Kidney capillary endothelial cell (primary cell): ENCODE measurements around the gene WDR36.
"Not testable (repeated sequence)": the region's sequence is repeated elsewhere in the genome, so short reads cannot be mapped to it uniquely, and the experiment has no call there.

Experiments
- DNase-seq: peaks from one replicate; pipeline ENCODE4 v3.0.0-alpha.2; 2018; ENCODE audit warnings: low spot score

Gene WDR36

GRCh38 chr5:111138096-111138495 is 45.9 kb downstream of the WDR36 start:
- DNase-seq, result no peak

GRCh38 chr5:111141471-111141870 is 49.3 kb downstream of the WDR36 start:
- not testable (repeated sequence) for DNase-seq

- DNase-seq, result no peak
Measured at GRCh38 chr5:111142932-111143331, 50.8 kb downstream of the WDR36 start.

GRCh38 chr5:111143910-111144309 is 51.8 kb downstream of the WDR36 start:
- DNase-seq, result no peak

GRCh38 chr5:111144352-111144930 is 52.3 kb downstream of the WDR36 start:
- DNase-seq, result no peak

- DNase-seq, result no peak
Measured at GRCh38 chr5:111146053-111146452, 53.9 kb downstream of the WDR36 start.

- no peak for DNase-seq
Measured at GRCh38 chr5:111147502-111147901, 55.4 kb downstream of the WDR36 start.

GRCh38 chr5:111151998-111152397 is 59.9 kb downstream of the WDR36 start:
- DNase-seq, result no peak

- no peak for DNase-seq
Measured at GRCh38 chr5:111153483-111153882, 61.3 kb downstream of the WDR36 start.

GRCh38 chr5:111153945-111154344 is 61.8 kb downstream of the WDR36 start:
- DNase-seq, result no peak

- DNase-seq, result peak; percentile 68
Measured at GRCh38 chr5:111158105-111158744, 66.1 kb downstream of the WDR36 start.

GRCh38 chr5:111159845-111160244 is 67.7 kb downstream of the WDR36 start:
- no peak for DNase-seq

GRCh38 chr5:111163000-111163399 is 70.9 kb downstream of the WDR36 start:
- DNase-seq, result no peak

GRCh38 chr5:111165058-111165457 is 72.9 kb downstream of the WDR36 start:
- DNase-seq, result no peak

- no peak for DNase-seq
Measured at GRCh38 chr5:111167551-111167950, 75.4 kb downstream of the WDR36 start.

- DNase-seq, result no peak
Measured at GRCh38 chr5:111168608-111169007, 76.5 kb downstream of the WDR36 start.

- no peak for DNase-seq
Measured at GRCh38 chr5:111169269-111169668, 77.1 kb downstream of the WDR36 start.

GRCh38 chr5:111170279-111170678 is 78.1 kb downstream of the WDR36 start:
- no peak for DNase-seq

- no peak for DNase-seq
Measured at GRCh38 chr5:111172504-111172903, 80.4 kb downstream of the WDR36 start.

- no peak for DNase-seq
Measured at GRCh38 chr5:111173476-111173875, 81.3 kb downstream of the WDR36 start.
